HUES48 (cell line): ENCODE data around the gene COL4A6.

ENCODE experiments used
- H3K27ac ChIP-seq: one replicate; pipeline ENCODE4 v1.7.0; 2013; ENCODE audit warnings: low read depth, low read length, inconsistent platforms
- H3K27me3 ChIP-seq: 2 replicates; pipeline ENCODE4 v1.6.1; 2013; ENCODE audit warnings: mild to moderate bottlenecking, low read length; ENCODE audit not compliant: control insufficient read depth, insufficient read depth
- H3K36me3 ChIP-seq: 2 replicates; pipeline ENCODE4 v1.6.1; 2013; ENCODE audit warnings: low read length; ENCODE audit not compliant: control insufficient read depth, insufficient read depth
- H3K4me1 ChIP-seq: 2 replicates; pipeline ENCODE4 v1.6.1; 2013; ENCODE audit warnings: mild to moderate bottlenecking, low read length; ENCODE audit not compliant: control insufficient read depth, insufficient read depth
- H3K4me3 ChIP-seq: 2 replicates; pipeline ENCODE4 v1.5.1; 2013; ENCODE audit warnings: mild to moderate bottlenecking, low read depth, low read length
- H3K9ac ChIP-seq: 2 replicates; pipeline ENCODE4 v1.6.1; 2013; ENCODE audit warnings: mild to moderate bottlenecking, low read depth, low read length, moderate library complexity
- H3K9me3 ChIP-seq: 2 replicates; pipeline ENCODE4 v1.6.1; 2013; ENCODE audit warnings: low read length; ENCODE audit not compliant: control insufficient read depth, insufficient read depth

The COL4A6 gene

GRCh38 chrX:108439961-108440696 is 1.9 kb upstream of the COL4A6 start:
- Histone ChIP-seq H3K36me3 (peaks cover 5% of the 10 kb centered on the region; the same call in 1 of the 2 replicates), H3K27ac (peak overlapping the region; percentile 89), H3K27me3 (peaks cover 21% of the 10 kb centered on the region), H3K9ac (peak overlapping the region; percentile 77), H3K4me3 (peak overlapping the region; percentile 82), H3K9me3 (no peaks in the 10 kb centered on the region; the same call in 1 of the 2 replicates), H3K4me1 (peaks cover 38% of the 10 kb centered on the region)

- H3K36me3 ChIP-seq, result peaks cover 1% of the 10 kb centered on the region; the same call in 1 of the 2 replicates
- H3K9me3 ChIP-seq, result no peaks in the 10 kb centered on the region; the same call in 1 of the 2 replicates
- H3K27ac ChIP-seq, result peak within 1 kb of the TSS; percentile 89
- peaks cover 21% of the 10 kb centered on the region for H3K27me3 ChIP-seq
- H3K9ac ChIP-seq, result peak within 1 kb of the TSS; percentile 77
- peaks cover 38% of the 10 kb centered on the region for H3K4me1 ChIP-seq
- H3K4me3 ChIP-seq, result peak within 1 kb of the TSS; percentile 82
These were observed 1.3 kb upstream of the COL4A6 start, which contains the start of gene COL4A5 for GRCh38 chrX:108439426-108439942. Gene COL4A5, plus strand, starts transcription at chrX:108439838. Its CDS starts 288 bp downstream, at chrX:108440126.

GRCh38 chrX:108437349-108438109 is 693 bp downstream of the COL4A6 start:
- Histone ChIP-seq H3K9ac (no peak overlapping the region), H3K27me3 (peaks cover 21% of the 10 kb centered on the region), H3K27ac (no peak overlapping the region), H3K36me3 (no peaks in the 10 kb centered on the region), H3K9me3 (no peaks in the 10 kb centered on the region), H3K4me1 (peaks cover 32% of the 10 kb centered on the region), H3K4me3 (peak overlapping the region; percentile 82)

- H3K27ac ChIP-seq, result no peak overlapping the region
- H3K36me3 ChIP-seq, result no peaks in the 10 kb centered on the region
- H3K27me3 ChIP-seq, result peaks cover 21% of the 10 kb centered on the region
- H3K4me1 ChIP-seq, result peaks cover 17% of the 10 kb centered on the region
- no peak overlapping the region for H3K4me3 ChIP-seq
- no peaks in the 10 kb centered on the region for H3K9me3 ChIP-seq
- H3K9ac ChIP-seq, result no peak overlapping the region
These were observed 3.0 kb downstream of the COL4A6 start for GRCh38 chrX:108435261-108435660.

- Histone ChIP-seq H3K4me3 (no peak overlapping the region), H3K27ac (peak overlapping the region; percentile 59), H3K9ac (no peak overlapping the region), H3K27me3 (peaks cover 17% of the 10 kb centered on the region), H3K9me3 (no peaks in the 10 kb centered on the region), H3K4me1 (peaks cover 20% of the 10 kb centered on the region), H3K36me3 (no peaks in the 10 kb centered on the region)
These were observed 12.0 kb downstream of the COL4A6 start for GRCh38 chrX:108426262-108426661.

GRCh38 chrX:108420481-108420880 is 17.7 kb downstream of the COL4A6 start:
- Histone ChIP-seq H3K4me1 (peaks cover 41% of the 10 kb centered on the region), H3K9ac (no peak overlapping the region), H3K27me3 (peaks cover 3% of the 10 kb centered on the region; the same call in 1 of the 2 replicates), H3K9me3 (no peaks in the 10 kb centered on the region), H3K4me3 (no peak overlapping the region), H3K27ac (no peak overlapping the region), H3K36me3 (no peaks in the 10 kb centered on the region)

- Histone ChIP-seq H3K27ac (no peak overlapping the region), H3K27me3 (peaks cover 3% of the 10 kb centered on the region; the same call in 1 of the 2 replicates), H3K36me3 (no peaks in the 10 kb centered on the region), H3K9ac (no peak overlapping the region), H3K9me3 (no peaks in the 10 kb centered on the region), H3K4me1 (peaks cover 47% of the 10 kb centered on the region), H3K4me3 (peak overlapping the region; percentile 2; the same call in 1 of the 2 replicates)
These were observed 18.8 kb downstream of the COL4A6 start for GRCh38 chrX:108419401-108419800.

- peaks cover 51% of the 10 kb centered on the region for H3K4me1 ChIP-seq
- no peaks in the 10 kb centered on the region for H3K9me3 ChIP-seq
- H3K27ac ChIP-seq, result no peak overlapping the region
- H3K4me3 ChIP-seq, result no peak overlapping the region
- H3K36me3 ChIP-seq, result no peaks in the 10 kb centered on the region
- H3K9ac ChIP-seq, result no peak overlapping the region
- H3K27me3 ChIP-seq, result no peaks in the 10 kb centered on the region
These were observed 21.0 kb downstream of the COL4A6 start for GRCh38 chrX:108417257-108417656.

GRCh38 chrX:108415891-108416290 is 22.3 kb downstream of the COL4A6 start:
- Histone ChIP-seq H3K27me3 (no peaks in the 10 kb centered on the region), H3K27ac (peak overlapping the region; percentile 55), H3K9me3 (no peaks in the 10 kb centered on the region), H3K4me1 (peaks cover 64% of the 10 kb centered on the region), H3K9ac (no peak overlapping the region), H3K4me3 (no peak overlapping the region), H3K36me3 (no peaks in the 10 kb centered on the region)

GRCh38 chrX:108415146-108415545 is 23.1 kb downstream of the COL4A6 start:
- H3K9me3 ChIP-seq, result no peaks in the 10 kb centered on the region
- H3K27me3 ChIP-seq, result no peaks in the 10 kb centered on the region
- peak overlapping the region; percentile 51 for H3K27ac ChIP-seq
- no peak overlapping the region for H3K4me3 ChIP-seq
- no peaks in the 10 kb centered on the region for H3K36me3 ChIP-seq
- H3K9ac ChIP-seq, result no peak overlapping the region
- H3K4me1 ChIP-seq, result peaks cover 58% of the 10 kb centered on the region

- Histone ChIP-seq H3K4me1 (peaks cover 40% of the 10 kb centered on the region), H3K9ac (no peak overlapping the region), H3K4me3 (no peak overlapping the region), H3K27ac (peak overlapping the region; percentile 50), H3K9me3 (no peaks in the 10 kb centered on the region), H3K27me3 (no peaks in the 10 kb centered on the region), H3K36me3 (no peaks in the 10 kb centered on the region)
These were observed 25.4 kb downstream of the COL4A6 start for GRCh38 chrX:108412783-108413182.
